Activated CD8-positive, alpha-beta memory T cell treated with anti-CD3 and anti-CD28 coated beads for 36 hours (primary cell): ENCODE data around the gene SOHLH2. TPM values are rescaled to one million over a fixed set of nuclear protein-coding genes. Genes with fewer than 3 reads are reported as not detected.

Source experiments
- CTCF ChIA-PET: fragments of 350-600 bp; sonication (Branson Sonifier 250); formaldehyde crosslinking; loops from one replicate; lab custom pipeline; 2021; ENCODE audit warnings: antibody characterized with exemption; lab: Charles Lee
- POLR2A ChIA-PET: fragments of 350-600 bp; sonication (Branson Sonifier 250); formaldehyde crosslinking; loops from one replicate; lab custom pipeline; 2021; ENCODE audit warnings: antibody characterized with exemption; lab: Charles Lee
- total RNA-seq, 2 experiments: library from RNA; stranded (reverse); gene quantifications; one replicate each; pipeline ENCODE4 v1.2.3, GENCODE V29; 2021

Gene SOHLH2
- total RNA-seq, 2 experiments from 2014 or later = not detected

GRCh38 chr13:36135876-36136275 lies 78.5 kb downstream of the SOHLH2 start:
- POLR2A ChIA-PET = no interaction called here

GRCh38 chr13:36134632-36135031 lies 79.7 kb downstream of the SOHLH2 start:
- ChIA-PET CTCF (no interaction called here), POLR2A (no interaction called here)

More at GRCh38 chr13:36135876-36136275, 78.5 kb downstream of the SOHLH2 start:
- CTCF ChIA-PET = no interaction called here

GRCh38 chr13:36133950-36134626 lies 80.3 kb downstream of the SOHLH2 start:
- POLR2A ChIA-PET = no interaction called here

DNA sequence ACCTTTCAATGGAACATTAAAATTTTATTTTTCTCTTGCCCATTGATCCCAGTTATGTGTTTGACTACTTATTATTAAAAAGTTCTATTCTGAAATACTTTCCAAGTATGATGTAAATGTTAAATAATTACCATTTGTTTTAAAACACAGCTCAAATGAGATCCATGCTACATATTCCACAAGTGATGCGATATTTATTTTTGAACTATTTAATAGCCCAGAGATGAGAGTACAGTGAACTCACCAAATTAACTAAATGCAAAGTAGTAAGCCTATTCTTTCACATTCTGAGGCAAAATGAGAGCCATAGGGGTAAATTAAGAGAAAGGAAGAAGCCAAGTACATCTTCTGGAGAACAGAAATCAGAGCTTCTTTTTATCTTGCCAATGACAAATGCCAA lies 82.0 kb downstream of the SOHLH2 start:
- ChIA-PET CTCF (no interaction called here), POLR2A (no interaction called here)

More at GRCh38 chr13:36133950-36134626, 80.3 kb downstream of the SOHLH2 start:
- CTCF ChIA-PET = no interaction called here

- POLR2A ChIA-PET = no interaction called here
- CTCF ChIA-PET = no interaction called here
These were observed 82.4 kb downstream of the SOHLH2 start for GRCh38 chr13:36131931-36132297.

DNA sequence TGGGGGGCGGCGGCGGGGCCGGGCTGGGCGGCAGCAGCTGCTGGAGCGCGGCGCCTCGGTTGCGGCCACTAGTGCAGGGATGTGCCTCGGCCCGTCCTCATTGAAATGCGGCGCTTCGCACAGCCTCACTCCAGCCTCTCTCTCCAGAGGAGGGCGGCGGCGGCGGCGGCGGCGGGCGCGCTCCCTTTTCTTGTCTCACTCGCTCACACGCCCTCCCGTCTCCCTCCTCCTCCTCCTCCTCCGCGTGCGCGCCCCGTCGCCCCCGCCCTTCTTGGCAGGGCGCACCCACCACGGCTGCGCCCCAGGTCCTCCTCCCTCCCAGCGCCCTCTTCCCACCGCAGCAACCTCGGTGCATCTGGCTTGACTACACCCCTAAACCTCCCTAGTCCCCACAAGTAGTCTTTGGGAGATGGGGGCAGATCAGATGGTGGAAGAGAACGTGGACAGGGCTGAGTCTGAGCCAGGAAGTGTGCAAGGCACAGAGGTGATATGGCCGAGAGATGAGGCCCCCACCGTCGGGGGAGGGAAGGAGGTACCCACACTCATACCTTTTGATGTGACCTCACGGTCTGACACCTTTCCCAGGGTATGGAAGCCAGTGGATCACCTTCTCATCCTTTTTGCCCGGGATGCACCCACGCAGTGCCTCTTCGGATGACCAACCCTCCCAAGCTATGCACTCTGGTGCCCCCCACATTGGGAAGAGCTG lies 83.0 kb downstream of the SOHLH2 start, which contains the start of gene DCLK1:
DCLK1 (minus strand) TSS at position 161 of the 709 bp plus-strand sequence.
- POLR2A ChIA-PET = interaction anchor here (0.6 kb wide), 1 partner anchor 29 kb away, joined by 4 read pairs; no protein-coding TSS in a partner anchor

GRCh38 chr13:36130552-36131221 lies 83.7 kb downstream of the SOHLH2 start:
- ChIA-PET POLR2A (interaction anchor here (0.6 kb wide), 1 partner anchor 28 kb away, joined by 4 read pairs; no protein-coding TSS in a partner anchor), CTCF (no interaction called here)

More for the DNA sequence above, 83.0 kb downstream of the SOHLH2 start, which contains the start of gene DCLK1:
- CTCF ChIA-PET = no interaction called here

DNA sequence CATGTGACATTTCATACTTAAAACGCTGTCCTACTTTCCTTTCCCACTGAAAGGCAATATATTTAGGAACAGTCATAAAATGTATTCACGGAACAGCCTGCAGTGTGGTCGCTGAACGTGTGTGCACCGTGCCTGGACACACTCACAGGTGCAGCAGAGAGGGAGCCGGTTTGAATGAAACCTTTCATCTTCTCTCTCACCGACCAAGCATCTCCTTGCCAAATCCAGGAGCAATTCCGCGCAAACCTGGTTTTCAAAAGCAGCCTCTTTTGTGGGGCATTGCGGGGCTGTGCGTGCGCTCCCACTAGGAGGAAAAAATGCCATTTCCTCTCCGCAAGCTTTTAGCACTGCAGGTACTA lies 84.2 kb downstream of the SOHLH2 start:
- ChIA-PET POLR2A (no interaction called here), CTCF (no interaction called here)

DNA sequence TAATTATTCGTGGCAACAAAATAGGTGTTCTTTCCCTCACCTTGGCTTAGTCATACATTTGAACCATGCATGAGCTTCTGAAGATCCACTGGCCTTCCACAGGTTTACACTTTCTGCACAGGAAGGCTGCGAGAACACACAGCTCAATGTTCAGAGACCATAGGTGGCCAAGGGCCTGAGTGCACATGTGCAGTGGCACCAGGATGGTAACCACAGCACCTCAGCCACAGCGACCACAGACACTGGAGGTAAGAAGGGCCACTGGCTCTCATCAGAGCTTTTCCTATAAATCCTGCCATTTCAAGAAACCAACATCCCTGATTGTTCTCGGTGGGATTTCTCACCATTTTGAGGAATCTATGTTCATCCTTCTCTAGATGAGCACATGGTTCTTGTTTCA lies 84.8 kb downstream of the SOHLH2 start:
- CTCF ChIA-PET = no interaction called here
- POLR2A ChIA-PET = no interaction called here

GRCh38 chr13:36126491-36126890 lies 87.9 kb downstream of the SOHLH2 start:
- ChIA-PET POLR2A (no interaction called here), CTCF (no interaction called here)

DNA sequence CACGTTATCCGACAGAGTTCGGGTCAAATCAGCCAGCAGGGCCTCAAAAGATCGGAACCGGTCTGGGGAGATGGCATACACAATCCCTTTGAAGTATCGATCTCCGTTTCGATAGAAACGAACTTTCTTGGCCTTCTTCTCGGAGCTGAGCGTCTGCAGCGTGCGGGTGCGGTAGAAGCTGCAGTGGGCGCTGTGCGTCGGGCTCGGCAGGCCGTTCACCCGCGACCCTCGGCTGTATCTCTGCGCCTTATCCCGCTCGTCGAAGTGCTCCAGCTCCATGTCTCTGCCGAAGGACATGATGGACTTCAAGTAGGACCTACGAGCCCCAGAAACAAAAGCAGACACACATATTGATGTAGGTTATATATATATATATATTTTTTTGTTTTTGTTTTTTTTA lies 88.5 kb downstream of the SOHLH2 start:
- POLR2A ChIA-PET = no interaction called here

GRCh38 chr13:36124236-36124822 lies 90.0 kb downstream of the SOHLH2 start:
- ChIA-PET CTCF (no interaction called here), POLR2A (no interaction called here)

More for the DNA sequence above, 88.5 kb downstream of the SOHLH2 start:
- CTCF ChIA-PET = no interaction called here

Other genes with a start within 250 kb of the SOHLH2 start
- not detected for gene DCLK1, start 83.2 kb downstream of the SOHLH2 start, total RNA-seq
- gene CCDC169, start 83.3 kb upstream of the SOHLH2 start, total RNA-seq = under 1 TPM in 1 of 2 experiments, not detected in 1; 0.10 TPM
- gene SPART, start 131.8 kb upstream of the SOHLH2 start, total RNA-seq = 10 to 100 TPM in 1 of 2 experiments, 1 to 10 TPM in 1; 9.4 to 11.1 TPM
- gene CCNA1, start 217.9 kb upstream of the SOHLH2 start, total RNA-seq = under 1 TPM; 0.10 to 0.11 TPM